Measurements from ENCODE around the gene GPR137B. TPM values are rescaled to one million over a fixed set of nuclear protein-coding genes. Genes with fewer than 3 reads are reported as not detected.
A peak's percentile ranks its signal among the peaks of the same experiment; 100 is the strongest.

GPR137B gene
- total and polyA plus RNA-seq, 9 of the 15 experiments (the other 6 are each of a cell fraction or from before 2014, with no cell fraction given) = 0.04 to 1.0 (median 0.62) TPM

DNA sequence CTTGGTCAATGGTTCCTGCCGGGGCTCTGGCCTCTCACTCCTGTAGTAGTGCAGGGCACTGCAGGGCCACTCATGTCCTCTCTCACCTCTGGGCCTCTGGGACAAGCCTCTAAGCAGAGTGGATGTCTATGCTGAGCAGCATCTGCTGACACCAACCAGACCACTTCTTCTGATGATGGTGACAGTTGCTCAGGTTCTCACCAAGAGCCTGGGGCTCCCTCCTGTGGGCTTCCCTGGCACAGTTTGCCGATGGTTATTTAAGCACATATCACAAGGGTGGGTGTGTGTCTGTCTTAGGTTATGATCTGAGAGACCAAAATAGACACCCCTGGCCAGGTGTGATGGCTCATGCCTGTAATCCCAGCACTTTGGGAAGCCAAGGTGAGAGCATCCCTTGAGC is 17.4 kb upstream of the GPR137B start (continued):
- TF ChIP-seq MXI1 (IDR thresholded peaks at IDR 0.05; ENCODE audit: low read depth, low read length) = no peak

DNA sequence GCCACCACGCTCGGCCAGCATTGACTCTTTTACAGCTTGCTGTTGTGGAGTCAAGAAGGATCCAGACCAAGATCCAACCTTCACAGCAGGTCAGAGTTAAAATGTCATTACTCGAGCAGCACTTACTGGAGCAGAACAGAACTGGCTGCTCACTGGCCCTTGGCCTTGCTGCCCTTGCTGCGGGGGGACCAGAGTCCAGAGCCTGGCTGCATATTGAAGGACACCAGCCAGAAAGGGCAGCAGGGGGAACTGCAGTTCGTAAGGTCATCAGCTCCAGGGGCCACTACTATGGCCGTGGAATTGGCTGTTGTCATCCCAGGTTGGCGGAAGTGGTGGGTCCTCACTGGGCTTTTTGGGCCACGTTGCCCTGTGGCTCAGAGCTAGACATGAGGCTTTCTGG is 15.3 kb upstream of the GPR137B start:
- no TSS peak for BruUV-seq (replicated peaks)
- no peaks in the 10 kb centered on the region for H4K20me1 ChIP-seq (replicated peaks; ENCODE audit: control insufficient read depth, insufficient read depth, low read length)
- in situ Hi-C loops (cut with MboI) (no loop called here), intact Hi-C loops (cut with micrococcal nuclease) (no loop called here)
- FAIRE-seq (no peak), DNase-seq (ENCODE audit: extremely low read depth in 1 of 4, low spot score in 3 of 4) (no peak), ATAC-seq (no peak; the same call in 2 of the 3 replicates)
- H2AFZ ChIP-seq (ENCODE audit: low read depth, low read length) = no peak overlapping the region
- H3K4me1 ChIP-seq (replicated peaks in 1 of 2; ENCODE audit: control insufficient read depth in 2 of 2, insufficient read depth in 2 of 2, low read length in 2 of 2) = no peaks in the 10 kb centered on the region; a peak in 1 of 5 replicates
- WGBS (ENCODE audit: insufficient coverage, low coverage, missing lambda C conversion rate) = 18% methylated on average over 8 of the region's 8 CpGs
- H3K9ac ChIP-seq (ENCODE audit: insufficient read depth in 1 of 2, low read depth in 2 of 2, low read length in 2 of 2) = 0 out of 4 replicates have a peak overlapping the region, but pooled peaks of 1 of the 2 experiments have one; percentile 28
- CTCF ChIA-PET (ENCODE audit: low intra/inter-chr PET ratio) = no interaction called here
- no peak overlapping the region for H3K27ac ChIP-seq (ENCODE audit: extremely low read depth, low read depth, low read length)
- H3K79me2 ChIP-seq (ENCODE audit: control insufficient read depth, insufficient read depth, low read length) = no peaks in the 10 kb centered on the region
- H3K4me3 ChIP-seq = no peak overlapping the region
- POLR2A ChIA-PET = interaction anchor here (0.6 to 1.8 kb wide), 3 partner anchors 9 to 177 kb away, joined by 3 to 8 read pairs (median 3); no protein-coding TSS in a partner anchor
- H3K4me2 ChIP-seq (ENCODE audit: insufficient read depth, low read length) = no peak overlapping the region
- TF ChIP-seq CHD1 (IDR thresholded peaks at IDR 0.05; ENCODE audit: low read length) (no peak), ZNF224 (CRISPR knock-in tag; IDR thresholded peaks at IDR 0.05) (no peak), L3MBTL2 (IDR thresholded peaks at IDR 0.05) (no peak), MED1 (CRISPR knock-in tag; IDR thresholded peaks at IDR 0.05; ENCODE audit: borderline replicate concordance) (no peak), ZNF121 (CRISPR knock-in tag; conservative IDR thresholded peaks at IDR 0.05) (no peak), SLC30A9 (CRISPR knock-in tag; IDR thresholded peaks at IDR 0.05) (no peak), PRMT5 (CRISPR knock-in tag; IDR thresholded peaks at IDR 0.05) (no peak), FIP1L1 (IDR thresholded peaks at IDR 0.05; ENCODE audit: low read depth, low read length, poor library complexity, severe bottlenecking) (no peak), ZNF551 (CRISPR knock-in tag; IDR thresholded peaks at IDR 0.05) (no peak), MCM3 (IDR thresholded peaks at IDR 0.05) (no peak), LCOR (CRISPR knock-in tag; IDR thresholded peaks at IDR 0.05) (no peak)
- TF ChIP-seq, protein P1, sequence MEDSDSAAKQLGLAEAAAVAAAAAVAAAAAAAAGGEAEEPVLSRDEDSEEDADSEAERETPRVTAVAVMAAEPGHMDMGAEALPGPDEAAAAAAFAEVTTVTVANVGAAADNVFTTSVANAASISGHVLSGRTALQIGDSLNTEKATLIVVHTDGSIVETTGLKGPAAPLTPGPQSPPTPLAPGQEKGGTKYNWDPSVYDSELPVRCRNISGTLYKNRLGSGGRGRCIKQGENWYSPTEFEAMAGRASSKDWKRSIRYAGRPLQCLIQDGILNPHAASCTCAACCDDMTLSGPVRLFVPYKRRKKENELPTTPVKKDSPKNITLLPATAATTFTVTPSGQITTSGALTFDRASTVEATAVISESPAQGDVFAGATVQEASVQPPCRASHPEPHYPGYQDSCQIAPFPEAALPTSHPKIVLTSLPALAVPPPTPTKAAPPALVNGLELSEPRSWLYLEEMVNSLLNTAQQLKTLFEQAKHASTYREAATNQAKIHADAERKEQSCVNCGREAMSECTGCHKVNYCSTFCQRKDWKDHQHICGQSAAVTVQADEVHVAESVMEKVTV (CRISPR knock-in tag; IDR thresholded peaks at IDR 0.05) = no peak
- TF ChIP-seq, protein P2, sequence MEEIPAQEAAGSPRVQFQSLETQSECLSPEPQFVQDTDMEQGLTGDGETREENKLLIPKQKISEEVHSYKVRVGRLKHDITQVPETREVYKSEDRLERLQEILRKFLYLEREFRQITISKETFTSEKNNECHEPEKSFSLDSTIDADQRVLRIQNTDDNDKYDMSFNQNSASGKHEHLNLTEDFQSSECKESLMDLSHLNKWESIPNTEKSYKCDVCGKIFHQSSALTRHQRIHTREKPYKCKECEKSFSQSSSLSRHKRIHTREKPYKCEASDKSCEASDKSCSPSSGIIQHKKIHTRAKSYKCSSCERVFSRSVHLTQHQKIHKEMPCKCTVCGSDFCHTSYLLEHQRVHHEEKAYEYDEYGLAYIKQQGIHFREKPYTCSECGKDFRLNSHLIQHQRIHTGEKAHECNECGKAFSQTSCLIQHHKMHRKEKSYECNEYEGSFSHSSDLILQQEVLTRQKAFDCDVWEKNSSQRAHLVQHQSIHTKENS (CRISPR knock-in tag; IDR thresholded peaks at IDR 0.05) = no peak
- H3K9me3 ChIP-seq (replicated peaks; ENCODE audit: control insufficient read depth, insufficient read depth, low read depth, low read length) = no peaks in the 10 kb centered on the region
- no peaks in the 10 kb centered on the region for H3K36me3 ChIP-seq (ENCODE audit: control insufficient read depth, insufficient read depth, low read length)
- peaks cover 8 to 49% of the 10 kb centered on the region in 2 experiments; a peak in 4 of 5 replicates for H3K27me3 ChIP-seq (ENCODE audit: control insufficient read depth in 2 of 2, insufficient read depth in 2 of 2, low read length in 2 of 2)
- no peaks in the 10 kb centered on the region for H3K9me1 ChIP-seq (ENCODE audit: control insufficient read depth, insufficient read depth, low read length)

Measured in K562 (cell line).